ENCODE data around the gene CFAP54. TPM values are rescaled to one million over a fixed set of nuclear protein-coding genes. Genes with fewer than 3 reads are reported as not detected.

Gene CFAP54
- total RNA-seq, 4 donors from 2014 or later: 1.3 to 14.2 (median 6.2) TPM

GRCh38 chr12:96466939-96467751 lies 22.2 kb upstream of the CFAP54 start:
- Histone ChIP-seq H3K27ac (no peak overlapping the region), H3K27me3 (no peaks in the 10 kb centered on the region), H3K9me3 (no peaks in the 10 kb centered on the region), H3K4me1 (no peaks in the 10 kb centered on the region), H3K36me3 (no peaks in the 10 kb centered on the region), H3K4me3 (no peak overlapping the region)
- intact Hi-C loops (cut with DNase I; ENCODE audit: low total_unique reads): no loop called here
- no peak for DNase-seq
- no peak for TF ChIP-seq POLR2A (IDR thresholded peaks at IDR 0.05)
- TF ChIP-seq CTCF (IDR thresholded peaks at IDR 0.05): no peak

GRCh38 chr12:96471368-96472050 lies 17.9 kb upstream of the CFAP54 start:
- no peak overlapping the region for H3K27ac ChIP-seq
- H3K4me3 ChIP-seq: no peak overlapping the region
- no peaks in the 10 kb centered on the region for H3K4me1 ChIP-seq
- intact Hi-C loops (cut with DNase I; ENCODE audit: low total_unique reads): no loop called here
- H3K36me3 ChIP-seq: no peaks in the 10 kb centered on the region
- no peak for DNase-seq
- TF ChIP-seq CTCF (IDR thresholded peaks at IDR 0.05): no peak
- no peak for TF ChIP-seq POLR2A (IDR thresholded peaks at IDR 0.05)
- H3K9me3 ChIP-seq: no peaks in the 10 kb centered on the region
- H3K27me3 ChIP-seq: no peaks in the 10 kb centered on the region

GRCh38 chr12:96472384-96472783 lies 17.0 kb upstream of the CFAP54 start:
- Histone ChIP-seq H3K36me3 (no peaks in the 10 kb centered on the region), H3K4me3 (no peak overlapping the region), H3K4me1 (no peaks in the 10 kb centered on the region), H3K27ac (no peak overlapping the region), H3K9me3 (no peaks in the 10 kb centered on the region), H3K27me3 (no peaks in the 10 kb centered on the region)
- DNase-seq: no peak
- intact Hi-C loops (cut with DNase I; ENCODE audit: low total_unique reads): no loop called here
- TF ChIP-seq CTCF (IDR thresholded peaks at IDR 0.05): no peak
- no peak for TF ChIP-seq POLR2A (IDR thresholded peaks at IDR 0.05)

- Histone ChIP-seq H3K27me3 (no peaks in the 10 kb centered on the region), H3K9me3 (no peaks in the 10 kb centered on the region), H3K4me3 (no peak overlapping the region), H3K36me3 (no peaks in the 10 kb centered on the region), H3K4me1 (no peaks in the 10 kb centered on the region), H3K27ac (no peak overlapping the region)
- TF ChIP-seq CTCF (IDR thresholded peaks at IDR 0.05) (no peak), POLR2A (IDR thresholded peaks at IDR 0.05) (no peak)
- intact Hi-C loops (cut with DNase I; ENCODE audit: low total_unique reads): no loop called here
- DNase-seq: no peak
These were observed 15.8 kb upstream of the CFAP54 start for GRCh38 chr12:96473394-96474093.

GRCh38 chr12:96474206-96474605 lies 15.2 kb upstream of the CFAP54 start:
- Histone ChIP-seq H3K27me3 (no peaks in the 10 kb centered on the region), H3K36me3 (no peaks in the 10 kb centered on the region), H3K4me3 (no peak overlapping the region), H3K27ac (no peak overlapping the region), H3K9me3 (no peaks in the 10 kb centered on the region), H3K4me1 (no peaks in the 10 kb centered on the region)
- DNase-seq: no peak
- intact Hi-C loops (cut with DNase I; ENCODE audit: low total_unique reads): no loop called here
- TF ChIP-seq CTCF (IDR thresholded peaks at IDR 0.05) (no peak), POLR2A (IDR thresholded peaks at IDR 0.05) (no peak)

Data from uterus (tissue), 4 donors.